MM.1S (cell line): ENCODE results near the gene DSCAM.

Experiments used
- DNase-seq: peaks from one replicate; pipeline ENCODE4 v3.0.0-alpha.2; 2015
- H2AFZ ChIP-seq: fragments of 300-600 bp; sonication (generic); 2 replicates; pipeline ENCODE4 v1.6.0; 2016; ENCODE audit warnings: antibody characterized with exemption, low read length
- H3F3A ChIP-seq: fragments of 300-600 bp; sonication (generic); 2 replicates; pipeline ENCODE4 v1.6.1; 2016; ENCODE audit warnings: mild to moderate bottlenecking, antibody characterized with exemption, low read length, moderate library complexity, mixed read lengths; ENCODE audit not compliant: insufficient read depth
- H3K27ac ChIP-seq: fragments of 300-600 bp; sonication (generic); 2 replicates; pipeline ENCODE4 v1.5.1; 2016; ENCODE audit warnings: mild to moderate bottlenecking, low read length
- H3K27me3 ChIP-seq: fragments of 300-600 bp; sonication (generic); replicated peaks from 2 replicates; pipeline ENCODE4 v1.6.0; 2016; ENCODE audit warnings: low read length; ENCODE audit not compliant: insufficient read depth
- H3K36me3 ChIP-seq: fragments of 300-600 bp; sonication (generic); replicated peaks from 2 replicates; pipeline ENCODE4 v1.6.1; 2016; ENCODE audit warnings: mild to moderate bottlenecking, low read length, mixed read lengths; ENCODE audit not compliant: insufficient read depth
- H3K4me1 ChIP-seq: fragments of 300-600 bp; sonication (generic); 2 replicates; pipeline ENCODE4 v1.6.1; 2016; ENCODE audit warnings: low read length, mixed read lengths
- H3K4me2 ChIP-seq: fragments of 300-600 bp; sonication (generic); 2 replicates; pipeline ENCODE4 v1.6.0; 2016; ENCODE audit warnings: low read depth, low read length
- H3K4me3 ChIP-seq: fragments of 300-600 bp; sonication (generic); 2 replicates; pipeline ENCODE4 v1.5.1; 2016; ENCODE audit warnings: low read length, mixed read lengths
- H3K79me2 ChIP-seq: fragments of 300-600 bp; sonication (generic); 2 replicates; pipeline ENCODE4 v1.6.1; 2016; ENCODE audit warnings: mixed run types, low read length, mixed read lengths
- H3K9ac ChIP-seq: fragments of 300-600 bp; sonication (generic); 2 replicates; pipeline ENCODE4 v1.6.1; 2016; ENCODE audit warnings: low read length, mixed read lengths
- H3K9me2 ChIP-seq: fragments of 300-600 bp; sonication (generic); replicated peaks from 2 replicates; pipeline ENCODE4 v1.6.1; 2016; ENCODE audit warnings: mild to moderate bottlenecking, low read length, mixed read lengths; ENCODE audit not compliant: insufficient read depth
- H3K9me3 ChIP-seq: fragments of 300-600 bp; sonication (generic); replicated peaks from 2 replicates; pipeline ENCODE4 v1.6.1; 2016; ENCODE audit warnings: mild to moderate bottlenecking, low read length, mixed read lengths; ENCODE audit not compliant: insufficient read depth
- H4K20me1 ChIP-seq: fragments of 300-600 bp; sonication (generic); 2 replicates; pipeline ENCODE4 v1.6.1; 2016; ENCODE audit warnings: mild to moderate bottlenecking, low read length, moderate library complexity, mixed read lengths; ENCODE audit not compliant: insufficient read depth
- EZH2 ChIP-seq: fragments of 300-600 bp; sonication (generic); optimal IDR thresholded peaks from 2 replicates; pipeline ENCODE3; 2017; ENCODE audit warnings: low read depth, mild to moderate bottlenecking, antibody characterized with exemption, low read length, mixed read lengths
- EZH2phosphoT487 ChIP-seq: fragments of 300-600 bp; sonication (generic); IDR thresholded peaks from 2 replicates; pipeline ENCODE4 v1.6.1; 2018; ENCODE audit warnings: antibody characterized with exemption, low read length
- TF ChIP-seq, protein P1 (sequence below): fragments of 300-600 bp; sonication (generic); IDR thresholded peaks from 2 replicates; pipeline ENCODE4 v1.5.1; 2016; ENCODE audit warnings: antibody characterized with exemption, low read length, mixed read lengths

The DSCAM gene

DNA sequence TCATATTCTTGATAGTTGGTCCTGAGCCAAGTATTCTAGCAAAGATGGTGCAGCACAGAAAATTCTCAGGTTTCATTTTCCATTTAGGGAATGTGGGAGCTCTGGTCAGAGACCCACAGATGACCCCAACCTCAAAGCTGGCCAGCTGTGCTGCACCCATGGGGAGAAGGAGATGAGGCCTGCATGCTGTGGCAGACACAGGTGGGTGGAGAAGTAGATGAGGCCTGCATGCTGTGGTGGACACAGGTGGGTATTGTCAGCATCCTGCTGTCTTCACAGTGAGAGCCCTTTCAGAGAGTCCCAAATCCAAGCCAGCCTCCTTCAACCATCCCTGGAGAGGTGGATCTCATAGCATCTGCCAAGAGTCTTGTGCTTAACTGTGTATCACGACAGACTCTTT is 77.7 kb downstream of the DSCAM start:
- TF ChIP-seq EZH2: no peak
- TF ChIP-seq, protein P1, sequence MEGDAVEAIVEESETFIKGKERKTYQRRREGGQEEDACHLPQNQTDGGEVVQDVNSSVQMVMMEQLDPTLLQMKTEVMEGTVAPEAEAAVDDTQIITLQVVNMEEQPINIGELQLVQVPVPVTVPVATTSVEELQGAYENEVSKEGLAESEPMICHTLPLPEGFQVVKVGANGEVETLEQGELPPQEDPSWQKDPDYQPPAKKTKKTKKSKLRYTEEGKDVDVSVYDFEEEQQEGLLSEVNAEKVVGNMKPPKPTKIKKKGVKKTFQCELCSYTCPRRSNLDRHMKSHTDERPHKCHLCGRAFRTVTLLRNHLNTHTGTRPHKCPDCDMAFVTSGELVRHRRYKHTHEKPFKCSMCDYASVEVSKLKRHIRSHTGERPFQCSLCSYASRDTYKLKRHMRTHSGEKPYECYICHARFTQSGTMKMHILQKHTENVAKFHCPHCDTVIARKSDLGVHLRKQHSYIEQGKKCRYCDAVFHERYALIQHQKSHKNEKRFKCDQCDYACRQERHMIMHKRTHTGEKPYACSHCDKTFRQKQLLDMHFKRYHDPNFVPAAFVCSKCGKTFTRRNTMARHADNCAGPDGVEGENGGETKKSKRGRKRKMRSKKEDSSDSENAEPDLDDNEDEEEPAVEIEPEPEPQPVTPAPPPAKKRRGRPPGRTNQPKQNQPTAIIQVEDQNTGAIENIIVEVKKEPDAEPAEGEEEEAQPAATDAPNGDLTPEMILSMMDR: no peak
- no peak for TF ChIP-seq EZH2phosphoT487
- Histone ChIP-seq H3K36me3 (no peaks in the 10 kb centered on the region), H3K4me2 (peak overlapping the region; percentile 3; the same call in 1 of the 2 replicates), H3K9ac (no peak overlapping the region), H3K9me2 (no peaks in the 10 kb centered on the region), H3K4me3 (no peak overlapping the region), H3K9me3 (no peaks in the 10 kb centered on the region), H4K20me1 (no peaks in the 10 kb centered on the region), H3K27me3 (no peaks in the 10 kb centered on the region), H3K4me1 (peaks cover 27% of the 10 kb centered on the region), H3F3A (peaks cover 16% of the 10 kb centered on the region; the same call in 1 of the 2 replicates), H3K27ac (no peak overlapping the region), H2AFZ (no peak overlapping the region), H3K79me2 (no peaks in the 10 kb centered on the region)
- peak; percentile 61 for DNase-seq

DNA sequence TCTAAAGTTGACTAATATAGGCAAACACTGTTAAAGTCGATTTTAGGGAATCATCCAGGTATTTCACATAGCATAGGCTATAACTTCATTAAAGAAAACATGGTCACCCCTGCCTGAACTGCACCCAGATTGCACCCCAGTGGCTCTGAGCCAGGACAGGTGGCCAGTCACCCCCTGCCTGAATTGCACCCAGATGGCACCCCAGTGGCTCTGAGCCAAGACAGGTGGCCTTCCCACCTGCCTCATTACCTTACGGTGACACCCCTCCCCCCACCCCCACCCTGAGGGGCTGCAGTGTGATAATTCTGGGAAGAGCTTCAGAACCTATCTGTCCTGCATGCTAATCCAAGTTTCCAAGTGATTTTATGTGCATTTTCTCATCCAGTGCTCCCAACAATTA is 78.9 kb downstream of the DSCAM start:
- Histone ChIP-seq H3K79me2 (no peaks in the 10 kb centered on the region), H3K4me2 (no peak overlapping the region), H4K20me1 (no peaks in the 10 kb centered on the region), H3K9me2 (no peaks in the 10 kb centered on the region), H2AFZ (no peak overlapping the region), H3K4me1 (peaks cover 27% of the 10 kb centered on the region), H3K4me3 (no peak overlapping the region), H3F3A (peaks cover 16% of the 10 kb centered on the region; the same call in 1 of the 2 replicates), H3K9ac (no peak overlapping the region), H3K9me3 (no peaks in the 10 kb centered on the region), H3K27ac (no peak overlapping the region), H3K27me3 (no peaks in the 10 kb centered on the region), H3K36me3 (no peaks in the 10 kb centered on the region)
- TF ChIP-seq EZH2: no peak
- no peak for DNase-seq

DNA sequence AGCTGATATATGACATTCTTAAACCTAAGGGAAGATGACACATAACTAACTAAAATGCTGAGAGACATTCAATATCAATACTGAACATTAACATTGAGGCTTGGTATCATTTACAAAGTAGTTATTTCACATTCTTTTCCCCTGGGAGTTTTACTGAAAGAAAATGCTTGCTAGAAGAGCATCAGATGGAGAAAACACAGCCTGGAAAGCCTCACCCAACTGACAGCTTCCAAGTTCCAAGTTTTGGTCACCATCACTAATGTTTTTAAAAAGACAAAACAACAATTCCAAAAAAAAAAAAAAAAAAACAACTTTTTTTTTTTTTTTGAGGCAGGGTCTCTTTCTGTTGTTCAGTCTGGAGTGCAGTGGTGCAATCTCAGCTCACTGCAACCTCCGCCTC is 80.6 kb downstream of the DSCAM start:
- no peak for DNase-seq
- no peak overlapping the region for H3K4me2 ChIP-seq
- no peaks in the 10 kb centered on the region for H3K79me2 ChIP-seq
- no peak overlapping the region for H2AFZ ChIP-seq
- peaks cover 27% of the 10 kb centered on the region for H3K4me1 ChIP-seq
- no peak overlapping the region for H3K4me3 ChIP-seq
- H3F3A ChIP-seq: peaks cover 16% of the 10 kb centered on the region; the same call in 1 of the 2 replicates
- no peaks in the 10 kb centered on the region for H3K36me3 ChIP-seq
- H3K9me2 ChIP-seq: no peaks in the 10 kb centered on the region
- H4K20me1 ChIP-seq: no peaks in the 10 kb centered on the region
- H3K9me3 ChIP-seq: no peaks in the 10 kb centered on the region
- H3K9ac ChIP-seq: no peak overlapping the region
- no peak for TF ChIP-seq EZH2
- TF ChIP-seq, protein P1: no peak
- TF ChIP-seq EZH2phosphoT487: no peak
- H3K27ac ChIP-seq: no peak overlapping the region
- no peaks in the 10 kb centered on the region for H3K27me3 ChIP-seq

DNA sequence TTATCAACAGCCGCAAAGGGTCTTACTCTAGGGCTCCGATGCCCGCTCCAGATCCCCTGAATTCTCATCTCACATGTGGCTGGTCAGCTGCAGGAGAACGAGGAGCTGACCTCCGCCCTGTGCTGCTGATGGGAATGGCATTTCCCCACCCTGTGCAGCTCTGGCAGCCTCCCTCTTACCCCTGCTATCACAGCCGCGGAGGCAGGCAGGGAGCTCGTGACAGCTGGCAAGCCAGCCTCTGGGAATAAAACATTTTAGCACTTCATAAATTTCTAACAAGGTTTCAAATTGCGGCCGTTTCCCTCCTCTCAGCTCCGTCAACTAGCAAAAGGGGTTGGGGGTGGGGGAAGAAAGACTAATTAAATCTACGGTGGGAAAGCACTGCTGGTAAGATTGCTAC is 81.1 kb downstream of the DSCAM start:
- no peak for DNase-seq
- H3K9me3 ChIP-seq: no peaks in the 10 kb centered on the region

More for the DNA sequence above, 81.1 kb downstream of the DSCAM start:
- no peak for TF ChIP-seq EZH2phosphoT487
- no peak for TF ChIP-seq EZH2
- TF ChIP-seq, protein P1: no peak
- no peak overlapping the region for H2AFZ ChIP-seq
- H3K36me3 ChIP-seq: no peaks in the 10 kb centered on the region
- H3K27me3 ChIP-seq: no peaks in the 10 kb centered on the region
- H3K27ac ChIP-seq: no peak overlapping the region
- peaks cover 15% of the 10 kb centered on the region; the same call in 1 of the 2 replicates for H3F3A ChIP-seq
- H3K4me1 ChIP-seq: peaks cover 21% of the 10 kb centered on the region
- no peaks in the 10 kb centered on the region for H3K9me2 ChIP-seq
- H3K4me3 ChIP-seq: no peak overlapping the region
- no peaks in the 10 kb centered on the region for H3K79me2 ChIP-seq
- H4K20me1 ChIP-seq: no peaks in the 10 kb centered on the region
- H3K4me2 ChIP-seq: no peak overlapping the region
- no peak overlapping the region for H3K9ac ChIP-seq
